Measurements from ENCODE around the gene PATJ. TPM values are rescaled to one million over a fixed set of nuclear protein-coding genes. Genes with fewer than 3 reads are reported as not detected.
"Not testable (repeated sequence)": the region's sequence is repeated elsewhere in the genome, so short reads cannot be mapped to it uniquely, and the experiment has no call there.

The PATJ gene
- total and polyA plus RNA-seq, 10 donors, result 2.3 to 32.2 (median 17.7) TPM

DNA sequence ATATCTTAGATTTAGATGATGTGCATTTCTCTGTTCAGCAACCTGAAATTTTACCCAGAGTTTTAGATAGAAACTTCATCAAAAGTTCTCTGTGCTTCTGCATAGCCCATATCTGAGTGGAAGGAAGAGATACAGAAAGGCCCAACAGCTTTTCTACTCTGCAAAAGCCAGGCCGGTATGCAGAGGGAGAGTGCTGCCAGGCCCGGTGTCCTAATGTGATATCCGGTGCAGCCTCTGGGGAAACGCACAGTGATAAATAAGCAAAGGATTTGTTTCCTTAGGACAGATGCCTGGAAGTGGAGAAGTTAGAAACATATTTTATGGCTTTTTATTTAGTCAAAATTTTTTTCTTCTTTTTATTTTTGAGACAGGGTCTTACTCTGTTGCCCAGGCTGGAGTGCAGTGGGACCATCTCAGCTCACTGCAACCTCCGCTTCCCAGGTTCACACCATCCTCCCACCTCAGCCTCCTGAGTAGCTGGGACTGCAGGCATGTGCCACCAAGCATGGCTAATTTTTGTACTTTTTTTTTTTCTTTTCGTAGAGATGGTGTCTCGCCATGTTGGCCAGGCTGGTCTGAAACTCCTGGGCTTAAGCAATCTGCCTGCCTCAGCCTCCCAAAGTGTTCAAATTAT lies 145.8 kb downstream of the PATJ start:
- H3K27ac ChIP-seq, result no peak overlapping the region
- H3K27me3 ChIP-seq (replicated peaks in 1 of 7), result no peaks in the 10 kb centered on the region
- TF ChIP-seq POLR2A (IDR thresholded peaks at IDR 0.05) (no peak), POLR2AphosphoS5 (IDR thresholded peaks at IDR 0.05) (no peak), CTCF (IDR thresholded peaks at IDR 0.05 in 8 of 11, conservative IDR thresholded peaks at IDR 0.05 in 3 of 11) (no peak)
- no peaks in the 10 kb centered on the region for H3K4me1 ChIP-seq
- intact Hi-C loops (cut with DNase I; ENCODE audit: low total_unique reads), result no loop called here
- no peaks in the 10 kb centered on the region for H3K9me3 ChIP-seq
- DNase-seq, result no peak
- peaks cover 0 to 44% (median 2%) of the 10 kb centered on the region in 6 donors for H3K36me3 ChIP-seq
- no peak overlapping the region for H3K4me3 ChIP-seq
- 81 to 89% (median 85%) methylated on average over 7 of the region's 7 CpGs for WGBS, 5 donors

GRCh38 chr1:61888808-61889207 lies 146.5 kb downstream of the PATJ start:
- Histone ChIP-seq H3K36me3 (peaks cover 0 to 40% (median 2%) of the 10 kb centered on the region in 6 donors), H3K27me3 (replicated peaks in 1 of 7) (no peaks in the 10 kb centered on the region), H3K4me3 (no peak overlapping the region), H3K27ac (no peak overlapping the region), H3K9me3 (no peaks in the 10 kb centered on the region), H3K4me1 (no peaks in the 10 kb centered on the region)
- TF ChIP-seq POLR2A (IDR thresholded peaks at IDR 0.05), result no peak
- TF ChIP-seq CTCF (IDR thresholded peaks at IDR 0.05 in 8 of 11, conservative IDR thresholded peaks at IDR 0.05 in 3 of 11), result no peak
- no peak for TF ChIP-seq POLR2AphosphoS5 (IDR thresholded peaks at IDR 0.05)
- no peak for DNase-seq
- intact Hi-C loops (cut with DNase I; ENCODE audit: low total_unique reads), result no loop called here
- WGBS, 5 donors, result 88 to 100% (median 94%) methylated on average over 1 of the region's 1 CpG

DNA sequence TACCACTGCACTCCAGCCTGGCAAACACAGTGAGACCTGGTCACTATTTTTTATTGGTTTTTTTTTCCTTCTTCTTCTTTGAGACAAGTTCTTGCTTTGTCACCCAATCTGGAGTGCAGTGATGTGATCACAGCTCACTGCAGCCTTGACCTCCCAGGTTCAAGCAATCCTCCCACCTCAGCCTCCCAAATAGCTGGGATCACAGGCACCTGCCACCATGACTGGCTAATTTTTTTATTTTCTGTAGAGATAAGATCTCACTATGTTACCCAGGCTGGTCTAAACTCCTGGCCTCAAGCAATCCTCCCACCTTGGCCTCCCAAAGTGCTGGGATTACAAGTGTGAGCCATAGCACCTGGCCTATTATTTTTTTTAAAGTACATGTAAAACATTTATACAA lies 148.2 kb downstream of the PATJ start:
- DNase-seq; intact Hi-C loops (cut with DNase I; ENCODE audit: low total_unique reads); H3K27ac ChIP-seq; H3K4me3 ChIP-seq; H3K27me3 ChIP-seq (replicated peaks in 1 of 7); H3K4me1 ChIP-seq: not testable (repeated sequence)
- Histone ChIP-seq H3K9me3 (peaks cover 0 to 12% (median under 1%) of the 10 kb centered on the region in 8 donors), H3K36me3 (peaks cover 0 to 28% (median 0%) of the 10 kb centered on the region in 6 donors)

- Histone ChIP-seq H3K27ac (no peak overlapping the region), H3K9me3 (peaks cover 0 to 16% (median 2%) of the 10 kb centered on the region in 8 donors), H3K4me1 (no peaks in the 10 kb centered on the region), H3K36me3 (peaks cover 0 to 12% (median 0%) of the 10 kb centered on the region in 6 donors), H3K27me3 (replicated peaks in 1 of 7) (no peaks in the 10 kb centered on the region), H3K4me3 (no peak overlapping the region)
- WGBS, 5 donors, result 61 to 97% (median 87%) methylated on average over 2 of the region's 2 CpGs
- no peak for DNase-seq
- intact Hi-C loops (cut with DNase I; ENCODE audit: low total_unique reads), result no loop called here
- TF ChIP-seq POLR2AphosphoS5 (IDR thresholded peaks at IDR 0.05), result no peak
- TF ChIP-seq POLR2A (IDR thresholded peaks at IDR 0.05), result no peak
- no peak for TF ChIP-seq CTCF (IDR thresholded peaks at IDR 0.05 in 8 of 11, conservative IDR thresholded peaks at IDR 0.05 in 3 of 11)
Observed at GRCh38 chr1:61892977-61893376, 150.7 kb downstream of the PATJ start.

DNA sequence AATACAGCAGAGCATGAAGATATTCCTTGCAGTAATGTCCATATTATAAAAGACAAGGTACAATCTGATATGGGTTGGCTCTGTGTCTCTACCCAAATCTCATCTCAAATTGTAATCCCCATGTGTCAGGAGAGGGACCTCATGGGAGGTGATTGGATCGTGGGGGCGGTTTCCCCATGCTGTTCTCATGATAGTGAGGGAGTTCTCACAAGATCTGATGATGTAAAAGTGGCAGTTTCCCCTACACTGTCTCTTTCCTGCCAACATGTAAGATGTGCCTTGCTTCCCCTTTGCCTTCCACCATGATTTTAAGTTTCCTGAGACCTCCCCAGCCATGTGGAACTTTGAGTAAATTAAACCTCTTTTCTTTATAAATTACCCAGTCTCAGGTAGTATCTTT lies 152.0 kb downstream of the PATJ start:
- DNase-seq; H3K27me3 ChIP-seq (replicated peaks in 1 of 7); H3K4me1 ChIP-seq; H3K4me3 ChIP-seq; H3K27ac ChIP-seq; H3K36me3 ChIP-seq; intact Hi-C loops (cut with DNase I; ENCODE audit: low total_unique reads): not testable (repeated sequence)
- WGBS, 5 donors, result 72 to 97% (median 86%) methylated on average over 2 of the region's 2 CpGs
- H3K9me3 ChIP-seq, result peaks cover 0 to 16% (median 2%) of the 10 kb centered on the region in 8 donors
